Endometrium (tissue), 2 donors: Measurements from ENCODE around the gene PRICKLE2.
"Not testable (repeated sequence)": the region's sequence is repeated elsewhere in the genome, so short reads cannot be mapped to it uniquely, and the experiment has no call there.

Experiments
- FAIRE-seq: peaks from 2 replicates; lab custom pipeline; 2012; peaks lifted over from hg19 to GRCh38; lab: Jason Lieb, UNC
- donor health status: control.
- donor health status: control.

Gene PRICKLE2

GRCh38 chr3:64094713-64095079, 130.6 kb downstream of the PRICKLE2 start:
- FAIRE-seq = no peak

DNA sequence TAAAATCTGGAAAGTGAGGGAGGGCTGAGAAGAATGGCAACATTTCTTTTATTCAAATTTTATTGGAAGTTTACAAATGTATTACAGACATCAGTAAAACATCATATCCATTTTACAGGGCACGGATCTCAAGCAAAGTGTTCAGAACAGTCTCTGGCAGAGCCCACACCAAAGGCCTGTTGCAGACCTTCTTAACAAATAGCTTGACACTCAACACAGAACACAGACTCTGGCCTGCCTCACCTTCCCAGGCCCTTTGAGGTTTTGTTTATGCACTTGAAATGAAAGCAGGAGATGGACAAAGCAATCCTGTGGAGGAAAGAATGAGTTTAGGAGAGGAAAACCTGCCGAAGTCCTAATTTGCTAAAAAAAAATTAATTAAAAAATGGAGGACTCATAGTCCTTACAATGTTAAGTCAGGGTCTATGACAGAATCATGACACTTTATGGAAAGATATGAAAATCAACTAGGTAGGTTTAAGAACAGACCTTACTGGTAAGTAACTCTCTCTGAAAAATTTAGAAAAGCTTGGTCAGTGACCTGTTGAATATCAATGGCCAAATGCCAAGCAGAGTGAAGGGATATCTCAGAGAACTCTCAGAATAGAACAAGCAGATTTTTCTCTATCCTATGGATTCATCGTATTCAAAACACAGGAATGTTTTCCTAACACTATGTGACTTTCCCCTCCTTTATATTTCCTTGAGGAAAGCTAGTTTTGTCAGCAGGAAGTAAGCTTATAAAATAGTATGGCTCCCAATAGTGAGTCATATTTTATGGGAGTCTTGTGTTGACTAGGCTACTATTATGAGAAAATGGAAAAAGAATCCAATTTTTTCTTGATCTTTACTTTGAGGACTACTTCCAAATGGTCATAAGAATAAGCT, 131.2 kb downstream of the PRICKLE2 start:
- no peak for FAIRE-seq

GRCh38 chr3:64093211-64093610, 132.1 kb downstream of the PRICKLE2 start:
- no peak for FAIRE-seq

GRCh38 chr3:64091501-64091900, 133.8 kb downstream of the PRICKLE2 start:
- no peak for FAIRE-seq

DNA sequence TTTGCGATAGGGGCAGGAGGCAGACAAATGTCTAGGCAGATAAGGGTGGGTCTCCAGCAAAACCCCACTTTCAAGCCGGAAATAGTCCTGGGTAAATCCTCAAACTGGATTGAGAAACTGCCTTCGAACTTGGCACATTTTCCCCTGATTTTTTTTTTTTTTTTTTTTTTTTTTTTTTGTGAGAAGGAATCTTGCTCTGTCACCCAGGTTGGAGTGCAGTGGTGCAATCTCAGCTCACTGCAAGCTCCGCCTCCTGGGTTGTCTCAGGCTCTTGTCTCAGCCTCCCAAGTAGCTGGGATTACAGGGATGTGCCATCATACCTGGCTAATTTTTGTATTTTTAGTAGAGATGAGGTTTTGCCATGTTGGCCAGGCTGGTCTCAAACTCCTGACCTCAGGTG, 135.9 kb downstream of the PRICKLE2 start:
- not testable (repeated sequence) for FAIRE-seq

GRCh38 chr3:64088408-64089205, 136.7 kb downstream of the PRICKLE2 start:
- peak; percentile 53 for FAIRE-seq

DNA sequence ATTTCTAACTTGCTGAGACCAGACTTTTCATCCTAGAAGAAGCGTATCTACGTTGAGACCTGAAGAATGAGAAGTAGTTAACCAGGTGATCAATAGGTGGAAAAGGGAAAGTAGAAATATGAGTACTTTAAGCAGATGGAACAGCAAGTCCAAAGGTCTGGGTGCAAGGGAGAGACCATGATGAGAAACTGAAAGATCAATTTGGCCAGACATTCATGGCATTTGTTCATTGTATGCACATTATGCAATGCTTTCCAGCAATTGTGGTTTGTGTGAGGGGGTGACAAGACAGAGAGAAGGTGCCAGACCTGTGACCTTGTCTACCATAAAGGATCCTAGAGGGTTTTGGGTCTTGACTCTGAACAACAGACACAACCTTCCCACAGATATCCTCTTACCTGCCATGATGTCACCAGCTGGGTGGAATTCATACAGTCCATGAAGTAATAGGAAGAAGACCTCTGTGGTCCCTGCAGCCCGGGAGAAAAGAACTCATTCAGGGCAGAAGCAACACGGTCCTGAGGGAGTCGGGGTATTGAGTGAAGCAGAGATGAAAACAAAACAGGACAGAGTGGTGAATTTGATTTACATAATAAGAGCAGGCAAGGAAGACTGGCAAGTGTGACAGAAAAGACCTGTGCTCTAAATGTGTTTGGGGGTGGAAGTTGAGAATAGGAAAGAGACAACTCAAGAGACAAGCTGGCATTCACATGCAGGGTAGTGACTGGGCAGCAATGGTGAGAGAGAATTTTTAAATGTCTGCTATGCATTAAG, 138.6 kb downstream of the PRICKLE2 start:
- no peak for FAIRE-seq

DNA sequence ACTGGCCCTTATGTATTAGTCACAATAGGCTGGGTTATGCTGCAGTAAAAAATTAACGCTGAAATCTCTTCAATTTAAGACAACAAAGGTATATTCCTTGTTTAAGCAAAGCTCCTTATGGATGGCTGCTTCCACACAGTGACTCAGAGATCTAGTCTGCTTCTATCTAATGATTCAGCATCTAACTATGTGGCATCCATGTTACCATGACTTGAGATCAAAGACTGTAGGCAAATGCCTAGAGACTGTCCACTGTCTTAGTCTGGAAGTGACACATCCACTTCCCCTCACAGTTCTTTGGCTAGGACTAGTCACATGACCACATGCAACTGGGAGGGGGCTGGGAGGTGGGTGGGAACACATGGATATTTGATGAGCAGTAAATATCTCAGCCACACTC, 140.6 kb downstream of the PRICKLE2 start:
- no peak for FAIRE-seq

GRCh38 chr3:64083575-64083974, 141.7 kb downstream of the PRICKLE2 start:
- FAIRE-seq = no peak

DNA sequence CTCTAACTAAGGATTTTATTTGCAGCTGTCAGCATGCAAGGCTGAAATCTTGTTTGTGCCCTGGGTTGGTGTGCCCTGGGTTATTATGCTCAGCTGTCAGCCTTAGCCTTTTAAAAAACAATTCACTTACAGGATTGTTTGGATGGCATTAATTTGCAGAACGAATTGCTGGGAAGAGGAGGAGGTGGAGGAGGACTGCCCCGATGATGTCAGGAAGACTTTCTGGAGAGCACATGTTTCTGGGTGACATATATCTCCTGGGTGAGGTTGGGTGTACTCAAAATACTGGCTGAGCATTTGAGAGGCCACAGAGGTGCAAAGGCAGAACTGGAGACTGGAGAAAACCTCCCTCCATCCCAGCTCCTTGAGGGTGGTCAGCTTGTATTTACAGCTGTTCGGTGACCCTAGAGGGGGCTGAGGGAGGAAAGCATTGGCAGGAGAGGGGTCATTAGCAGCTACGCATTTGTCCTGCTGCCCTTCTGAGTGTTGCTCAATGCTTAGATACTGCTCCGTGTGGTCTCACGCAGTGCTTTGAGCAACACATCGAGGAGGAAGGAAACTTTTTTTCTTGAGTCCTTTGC, 142.2 kb downstream of the PRICKLE2 start:
- FAIRE-seq = peak; percentile 98

- no peak for FAIRE-seq
Observed at GRCh38 chr3:64082411-64082810, 142.9 kb downstream of the PRICKLE2 start.

DNA sequence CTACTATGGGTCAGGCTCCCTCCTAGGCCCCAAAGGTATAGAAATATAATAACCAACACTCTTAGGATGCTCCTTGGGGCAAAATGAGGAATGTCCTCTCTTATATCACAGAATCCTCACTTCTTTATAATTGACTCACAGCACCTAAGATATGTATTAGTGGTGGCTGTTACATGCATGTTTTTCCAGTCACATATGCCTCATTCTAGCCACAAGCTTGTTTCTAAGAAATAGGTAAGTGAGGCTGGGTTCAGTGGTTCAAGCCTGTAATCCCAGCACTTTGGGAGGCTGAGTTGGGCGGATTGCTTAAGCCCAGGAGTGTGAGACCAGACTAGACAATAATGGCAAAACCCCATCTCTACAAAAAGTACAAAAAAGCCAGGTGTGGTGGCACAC, 144.0 kb downstream of the PRICKLE2 start:
- no peak for FAIRE-seq

GRCh38 chr3:64080616-64081234, 144.5 kb downstream of the PRICKLE2 start:
- FAIRE-seq = no peak

- no peak for FAIRE-seq
Observed at GRCh38 chr3:64079369-64080150, 145.7 kb downstream of the PRICKLE2 start.

DNA sequence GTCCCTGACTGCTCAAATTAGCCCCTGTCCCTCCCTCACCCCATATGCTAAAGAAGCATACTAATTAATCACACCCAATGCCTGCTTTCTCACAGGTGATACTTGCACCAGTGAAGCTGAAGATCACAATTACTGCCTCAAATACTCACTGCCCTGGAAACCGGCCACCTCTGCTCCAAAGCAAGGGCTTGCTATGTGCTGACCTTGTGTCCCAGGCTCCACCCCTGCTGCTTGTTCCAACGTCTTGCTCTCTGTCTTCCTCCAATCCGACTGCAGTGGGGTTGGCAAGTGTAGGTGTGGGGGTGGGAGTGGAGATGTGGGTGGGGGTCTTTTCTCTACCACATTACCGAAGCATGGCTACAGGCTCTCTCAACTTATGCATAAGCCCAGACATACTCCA, 146.3 kb downstream of the PRICKLE2 start:
- FAIRE-seq = no peak

DNA sequence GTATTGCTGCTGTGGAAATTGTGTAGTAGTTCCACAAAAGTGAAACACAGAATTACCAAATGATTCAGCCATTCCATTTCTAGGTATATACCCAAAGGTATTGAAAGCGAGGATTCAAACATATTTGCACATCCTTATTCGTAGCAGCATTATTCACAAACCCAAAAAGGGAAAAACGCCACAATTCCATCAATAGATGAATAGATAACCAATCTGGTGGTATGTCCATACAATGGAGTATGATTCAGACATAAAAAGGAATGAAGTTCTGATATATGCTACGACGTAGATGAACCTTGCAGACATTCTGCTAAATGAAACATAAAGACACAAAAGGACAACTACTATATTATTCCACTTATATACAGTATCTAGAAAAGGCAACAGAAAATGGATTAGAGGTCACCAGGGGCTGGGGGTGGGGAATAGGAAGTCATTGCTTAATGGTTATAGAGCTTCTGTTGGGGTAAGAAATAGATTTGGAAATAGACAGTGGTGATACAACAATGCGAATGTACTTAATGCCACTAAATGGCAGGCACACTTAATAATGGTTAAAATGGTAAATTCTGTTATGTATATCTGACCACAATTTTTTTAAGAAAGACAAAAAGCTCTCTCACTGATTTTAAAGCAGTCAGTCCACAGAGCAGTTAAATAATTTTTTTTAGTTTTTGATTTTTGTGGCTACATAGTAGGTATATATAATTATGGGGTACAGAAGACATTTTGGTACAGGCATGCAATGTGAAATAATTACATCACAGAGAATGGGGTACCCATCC, 150.2 kb downstream of the PRICKLE2 start:
- FAIRE-seq = no peak

GRCh38 chr3:64074060-64074459, 151.2 kb downstream of the PRICKLE2 start:
- FAIRE-seq = no peak

DNA sequence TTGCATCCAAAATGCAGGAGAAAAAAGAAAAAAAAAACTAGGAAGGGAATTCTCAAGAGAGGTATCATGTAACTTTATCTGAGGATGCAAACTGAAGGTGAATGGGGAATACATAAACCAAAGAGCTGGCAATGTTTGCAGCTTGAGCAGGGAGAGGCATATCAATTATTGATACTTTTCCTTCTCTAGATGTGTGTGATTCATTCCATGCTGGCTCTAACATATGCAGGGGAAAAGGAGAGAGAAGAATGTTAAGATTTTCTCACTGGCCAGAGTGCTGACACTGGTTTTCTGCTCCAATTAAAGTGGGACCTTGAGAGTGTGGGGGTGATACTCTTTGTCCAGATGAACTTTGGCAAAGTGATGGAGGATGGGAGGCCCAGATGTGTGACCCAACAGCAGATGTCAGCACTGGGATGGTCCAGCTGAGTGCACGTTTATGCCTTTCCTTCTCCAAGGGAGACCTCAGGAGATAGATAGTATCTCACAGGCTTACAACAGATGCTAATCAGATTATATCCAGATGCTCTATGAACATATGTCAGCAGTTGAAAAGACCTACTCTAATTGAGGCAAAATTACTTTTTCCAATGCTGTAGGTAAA, 152.0 kb downstream of the PRICKLE2 start:
- peak; percentile 96 for FAIRE-seq

DNA sequence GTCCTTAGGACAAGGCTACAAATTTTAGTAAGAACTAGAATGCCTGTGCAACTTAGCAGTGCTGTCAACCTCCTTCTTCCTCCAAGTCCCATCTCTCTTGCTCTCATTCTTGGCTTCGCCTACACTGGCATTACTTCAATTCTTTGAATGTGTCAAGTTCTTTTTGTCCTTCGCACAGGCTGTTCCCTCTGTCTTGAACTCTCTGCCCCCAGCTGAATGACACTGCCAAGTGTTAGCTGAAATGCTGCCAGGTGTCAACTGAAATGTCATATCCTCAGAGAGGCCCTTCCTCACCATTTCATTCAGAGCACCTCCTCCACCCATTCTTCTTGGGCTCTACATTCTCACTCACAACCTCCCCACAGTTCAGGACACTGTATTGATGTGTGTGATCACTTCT, 153.1 kb downstream of the PRICKLE2 start:
- no peak for FAIRE-seq

DNA sequence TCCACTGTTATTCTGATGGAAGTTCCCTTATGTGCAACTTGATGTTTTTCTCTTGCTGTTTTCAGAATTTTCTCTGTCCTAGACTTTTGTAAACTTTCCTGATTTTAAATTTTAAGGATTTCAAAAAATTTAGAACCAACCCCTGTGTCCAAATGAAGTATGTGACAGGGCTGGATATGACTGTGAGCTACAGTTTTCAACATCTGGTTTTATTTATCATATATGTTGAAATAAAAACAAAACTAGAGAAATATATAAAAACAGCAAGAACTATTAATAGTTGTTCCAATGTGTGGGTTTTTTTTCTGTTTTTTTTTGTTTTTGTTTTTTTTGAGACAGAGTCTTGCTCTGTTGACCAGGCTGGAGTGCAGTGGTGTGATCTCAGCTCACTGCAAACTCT, 154.6 kb downstream of the PRICKLE2 start:
- FAIRE-seq = peak; percentile 23
